ENCODE results near the gene HRH2.

The HRH2 gene

GRCh38 chr5:175692996-175693710 lies 35.3 kb downstream of the HRH2 start:
- DNase-seq (ENCODE audit: low read depth): no peak

- no peak for DNase-seq (ENCODE audit: low read depth)
Observed at GRCh38 chr5:175693741-175694140, 35.9 kb downstream of the HRH2 start.

GRCh38 chr5:175694371-175695160 lies 36.7 kb downstream of the HRH2 start:
- DNase-seq (ENCODE audit: low read depth): no peak

GRCh38 chr5:175695161-175696126 lies 37.6 kb downstream of the HRH2 start:
- DNase-seq (ENCODE audit: low read depth): no peak

GRCh38 chr5:175696139-175696854 lies 38.4 kb downstream of the HRH2 start:
- no peak for DNase-seq (ENCODE audit: low read depth)

- DNase-seq (ENCODE audit: low read depth): no peak
Observed at GRCh38 chr5:175696855-175697198, 39.0 kb downstream of the HRH2 start.

- DNase-seq (ENCODE audit: low read depth): no peak
Observed at GRCh38 chr5:175697846-175698245, 40.0 kb downstream of the HRH2 start.

GRCh38 chr5:175698401-175699115 lies 40.7 kb downstream of the HRH2 start:
- no peak for DNase-seq (ENCODE audit: low read depth)

GRCh38 chr5:175700991-175701390 lies 43.1 kb downstream of the HRH2 start:
- no peak for DNase-seq (ENCODE audit: low read depth)

GRCh38 chr5:175701797-175702196 lies 43.9 kb downstream of the HRH2 start:
- DNase-seq (ENCODE audit: low read depth): no peak

GRCh38 chr5:175706499-175706898 lies 48.6 kb downstream of the HRH2 start:
- DNase-seq (ENCODE audit: low read depth): no peak

- DNase-seq (ENCODE audit: low read depth): no peak
Observed at GRCh38 chr5:175707751-175708375, 50.0 kb downstream of the HRH2 start.

- no peak for DNase-seq (ENCODE audit: low read depth)
Observed at GRCh38 chr5:175709276-175709781, 51.5 kb downstream of the HRH2 start.

- DNase-seq (ENCODE audit: low read depth): no peak
Observed at GRCh38 chr5:175710326-175710725, 52.5 kb downstream of the HRH2 start.

- DNase-seq (ENCODE audit: low read depth): no peak
Observed at GRCh38 chr5:175711031-175711430, 53.2 kb downstream of the HRH2 start.

GRCh38 chr5:175711472-175712312 lies 53.8 kb downstream of the HRH2 start:
- DNase-seq (ENCODE audit: low read depth): no peak

- no peak for DNase-seq (ENCODE audit: low read depth)
Observed at GRCh38 chr5:175712313-175712680, 54.4 kb downstream of the HRH2 start.

- DNase-seq (ENCODE audit: low read depth): no peak
Observed at GRCh38 chr5:175712681-175713085, 54.8 kb downstream of the HRH2 start.

GRCh38 chr5:175713930-175714329 lies 56.1 kb downstream of the HRH2 start:
- DNase-seq (ENCODE audit: low read depth): no peak
